HepG2 (cell line): ENCODE results near the gene PHTF2. TPM values are rescaled to one million over a fixed set of nuclear protein-coding genes. Genes with fewer than 3 reads are reported as not detected.

Experiments
- ONECUT2 ChIP-seq: sonication (generic); formaldehyde crosslinking; IDR thresholded peaks from 2 replicates; pipeline ENCODE4 v1.4.0; 2020; ENCODE audit warnings: missing genetic modification reagents
- RBM22 ChIP-seq: fragments of 200-400 bp; formaldehyde crosslinking; optimal IDR thresholded peaks from 2 replicates; pipeline ENCODE3; 2017; ENCODE audit warnings: mild to moderate bottlenecking, low read length, moderate library complexity
- RORA ChIP-seq: sonication (generic); formaldehyde crosslinking; IDR thresholded peaks from 2 replicates; pipeline ENCODE4 v1.5.0; 2020; ENCODE audit warnings: mild to moderate bottlenecking, missing genetic modification reagents, moderate library complexity
- SIN3A ChIP-seq: IDR thresholded peaks from 2 replicates; pipeline ENCODE4 v1.6.1; 2011; ENCODE audit warnings: low read depth, mild to moderate bottlenecking, control low read depth, low read length, borderline replicate concordance
- ZFP36 ChIP-seq: fragments of 150-350 bp; IDR thresholded peaks from 2 replicates; pipeline ENCODE4 v1.6.1; 2018; ENCODE audit warnings: borderline replicate concordance, low read length, low read depth; ENCODE audit not compliant: partially characterized antibody
- ZNF276 ChIP-seq: sonication (generic); formaldehyde crosslinking; IDR thresholded peaks from 2 replicates; pipeline ENCODE4 v1.4.0; 2020; ENCODE audit warnings: mild to moderate bottlenecking, low read depth, missing genetic modification reagents
- polyA plus RNA-seq, 8 experiments: library from polyadenylated mRNA; depleted of rRNA in 3 of 8; stranded (reverse) in 7 of 8; unstranded in 1 of 8; fragments of >200 nt; fragmentation: Illumina TruSeq in 4 of 8; extraction: Trizol in 4 of 8; gene quantifications; 2 replicates each; pipeline versions ENCODE4 v1.2.1 to v1.2.3, GENCODE V29; 2011 to 2016; ENCODE audit warnings: low read depth in 4 of 8, missing spikeins in 1 of 8, mixed read lengths in 1 of 8; ENCODE audit not compliant: insufficient read depth in 1 of 8
- total RNA-seq, 5 experiments: library from RNA; depleted of rRNA; stranded (reverse); fragments of >200 nt; fragmentation: Illumina TruSeq; extraction: Trizol; gene quantifications; 2 replicates each; pipeline ENCODE4 v1.2.3, GENCODE V29; 2016; ENCODE audit warnings: low read depth in 1 of 5
- TF ChIP-seq, protein P1 (sequence below): sonication (generic); formaldehyde crosslinking; IDR thresholded peaks from 2 replicates; pipeline ENCODE4 v1.4.0; 2020; ENCODE audit warnings: mild to moderate bottlenecking, missing genetic modification reagents

PHTF2 gene
- total and polyA plus RNA-seq, 2 of the 13 experiments (the other 11 are each of a cell fraction or from before 2014, with no cell fraction given) = 7.4 to 10.2 TPM

GRCh38 chr7:77783111-77783510, 15.5 kb upstream of the PHTF2 start (continued):
- TF ChIP-seq, protein P1, sequence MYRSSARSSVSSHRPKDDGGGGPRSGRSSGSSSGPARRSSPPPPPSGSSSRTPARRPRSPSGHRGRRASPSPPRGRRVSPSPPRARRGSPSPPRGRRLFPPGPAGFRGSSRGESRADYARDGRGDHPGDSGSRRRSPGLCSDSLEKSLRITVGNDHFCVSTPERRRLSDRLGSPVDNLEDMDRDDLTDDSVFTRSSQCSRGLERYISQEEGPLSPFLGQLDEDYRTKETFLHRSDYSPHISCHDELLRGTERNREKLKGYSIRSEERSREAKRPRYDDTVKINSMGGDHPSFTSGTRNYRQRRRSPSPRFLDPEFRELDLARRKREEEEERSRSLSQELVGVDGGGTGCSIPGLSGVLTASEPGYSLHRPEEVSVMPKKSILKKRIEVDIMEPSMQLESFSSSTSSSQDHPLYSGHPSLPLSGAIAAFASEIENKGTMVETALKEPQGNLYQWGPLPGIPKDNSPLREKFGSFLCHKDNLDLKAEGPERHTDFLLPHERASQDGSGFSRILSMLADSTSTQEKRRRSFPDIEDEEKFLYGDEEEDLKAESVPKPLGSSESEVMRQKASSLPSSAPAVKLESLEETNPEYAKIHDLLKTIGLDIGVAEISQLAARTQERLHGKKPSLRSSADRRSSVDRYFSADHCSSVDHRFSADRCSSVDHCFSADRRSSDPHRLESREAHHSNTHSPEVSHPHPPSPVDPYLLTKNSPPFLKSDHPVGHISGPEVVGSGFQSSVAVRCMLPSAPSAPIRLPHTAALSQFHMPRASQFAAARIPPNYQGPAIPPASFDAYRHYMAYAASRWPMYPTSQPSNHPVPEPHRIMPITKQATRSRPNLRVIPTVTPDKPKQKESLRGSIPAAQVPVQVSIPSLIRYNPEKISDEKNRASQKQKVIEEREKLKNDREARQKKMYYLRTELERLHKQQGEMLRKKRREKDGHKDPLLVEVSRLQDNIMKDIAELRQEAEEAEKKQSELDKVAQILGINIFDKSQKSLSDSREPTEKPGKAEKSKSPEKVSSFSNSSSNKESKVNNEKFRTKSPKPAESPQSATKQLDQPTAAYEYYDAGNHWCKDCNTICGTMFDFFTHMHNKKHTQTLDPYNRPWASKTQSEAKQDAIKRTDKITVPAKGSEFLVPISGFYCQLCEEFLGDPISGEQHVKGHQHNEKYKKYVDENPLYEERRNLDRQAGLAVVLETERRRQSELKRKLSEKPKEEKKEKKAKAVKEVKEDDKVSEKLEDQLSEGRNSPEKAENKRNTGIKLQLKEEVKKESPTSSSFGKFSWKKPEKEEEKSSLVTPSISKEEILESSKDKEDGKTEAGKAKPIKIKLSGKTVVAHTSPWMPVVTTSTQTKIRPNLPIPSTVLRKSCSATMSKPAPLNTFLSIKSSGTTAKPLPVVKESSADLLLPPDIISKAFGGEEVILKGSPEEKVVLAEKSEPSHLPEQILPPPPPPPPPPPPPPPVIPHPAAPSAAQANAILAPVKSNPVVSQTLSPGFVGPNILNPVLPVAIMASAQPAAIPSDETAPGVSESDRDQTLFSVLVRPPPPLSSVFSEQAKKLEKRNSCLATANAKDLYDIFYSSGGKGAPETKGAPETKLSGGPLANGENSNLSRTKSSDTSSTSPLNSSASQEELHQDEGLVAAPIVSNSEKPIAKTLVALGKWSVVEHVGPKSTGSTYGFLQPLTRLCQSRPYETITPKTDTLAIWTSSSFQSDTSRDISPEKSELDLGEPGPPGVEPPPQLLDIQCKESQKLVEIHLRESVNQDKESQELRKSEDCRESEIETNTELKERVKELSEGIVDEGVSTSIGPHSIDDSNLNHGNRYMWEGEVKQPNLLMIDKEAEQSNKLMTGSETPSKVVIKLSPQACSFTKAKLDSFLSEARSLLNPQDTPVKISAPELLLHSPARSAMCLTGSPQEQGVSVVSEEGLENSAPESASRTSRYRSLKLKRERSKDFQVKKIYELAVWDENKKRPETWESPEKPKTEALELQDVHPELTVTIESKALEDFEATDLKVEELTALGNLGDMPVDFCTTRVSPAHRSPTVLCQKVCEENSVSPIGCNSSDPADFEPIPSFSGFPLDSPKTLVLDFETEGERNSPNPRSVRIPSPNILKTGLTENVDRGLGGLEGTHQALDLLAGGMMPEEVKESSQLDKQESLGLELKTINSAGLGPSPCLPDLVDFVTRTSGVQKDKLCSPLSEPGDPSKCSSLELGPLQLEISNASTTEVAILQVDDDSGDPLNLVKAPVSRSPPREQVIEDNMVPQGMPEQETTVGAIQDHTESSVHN = no peak
- TF ChIP-seq ZNF276 (CRISPR knock-in tag) (no peak), ONECUT2 (CRISPR knock-in tag) (no peak), SIN3A (no peak), RORA (CRISPR knock-in tag) (no peak), ZFP36 (no peak), RBM22 (no peak)
